NOMO-1 treated with dmso at 0.1 percent for 144 hours (cell line): ENCODE results near the gene STARD13.

Source experiments
- DNase-seq: peaks from one replicate; lab custom pipeline; 2025; ENCODE audit not compliant: unreplicated experiment; lab: John Stamatoyannopoulos, UW

STARD13 gene, protein sequence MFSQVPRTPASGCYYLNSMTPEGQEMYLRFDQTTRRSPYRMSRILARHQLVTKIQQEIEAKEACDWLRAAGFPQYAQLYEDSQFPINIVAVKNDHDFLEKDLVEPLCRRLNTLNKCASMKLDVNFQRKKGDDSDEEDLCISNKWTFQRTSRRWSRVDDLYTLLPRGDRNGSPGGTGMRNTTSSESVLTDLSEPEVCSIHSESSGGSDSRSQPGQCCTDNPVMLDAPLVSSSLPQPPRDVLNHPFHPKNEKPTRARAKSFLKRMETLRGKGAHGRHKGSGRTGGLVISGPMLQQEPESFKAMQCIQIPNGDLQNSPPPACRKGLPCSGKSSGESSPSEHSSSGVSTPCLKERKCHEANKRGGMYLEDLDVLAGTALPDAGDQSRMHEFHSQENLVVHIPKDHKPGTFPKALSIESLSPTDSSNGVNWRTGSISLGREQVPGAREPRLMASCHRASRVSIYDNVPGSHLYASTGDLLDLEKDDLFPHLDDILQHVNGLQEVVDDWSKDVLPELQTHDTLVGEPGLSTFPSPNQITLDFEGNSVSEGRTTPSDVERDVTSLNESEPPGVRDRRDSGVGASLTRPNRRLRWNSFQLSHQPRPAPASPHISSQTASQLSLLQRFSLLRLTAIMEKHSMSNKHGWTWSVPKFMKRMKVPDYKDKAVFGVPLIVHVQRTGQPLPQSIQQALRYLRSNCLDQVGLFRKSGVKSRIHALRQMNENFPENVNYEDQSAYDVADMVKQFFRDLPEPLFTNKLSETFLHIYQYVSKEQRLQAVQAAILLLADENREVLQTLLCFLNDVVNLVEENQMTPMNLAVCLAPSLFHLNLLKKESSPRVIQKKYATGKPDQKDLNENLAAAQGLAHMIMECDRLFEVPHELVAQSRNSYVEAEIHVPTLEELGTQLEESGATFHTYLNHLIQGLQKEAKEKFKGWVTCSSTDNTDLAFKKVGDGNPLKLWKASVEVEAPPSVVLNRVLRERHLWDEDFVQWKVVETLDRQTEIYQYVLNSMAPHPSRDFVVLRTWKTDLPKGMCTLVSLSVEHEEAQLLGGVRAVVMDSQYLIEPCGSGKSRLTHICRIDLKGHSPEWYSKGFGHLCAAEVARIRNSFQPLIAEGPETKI

DNA sequence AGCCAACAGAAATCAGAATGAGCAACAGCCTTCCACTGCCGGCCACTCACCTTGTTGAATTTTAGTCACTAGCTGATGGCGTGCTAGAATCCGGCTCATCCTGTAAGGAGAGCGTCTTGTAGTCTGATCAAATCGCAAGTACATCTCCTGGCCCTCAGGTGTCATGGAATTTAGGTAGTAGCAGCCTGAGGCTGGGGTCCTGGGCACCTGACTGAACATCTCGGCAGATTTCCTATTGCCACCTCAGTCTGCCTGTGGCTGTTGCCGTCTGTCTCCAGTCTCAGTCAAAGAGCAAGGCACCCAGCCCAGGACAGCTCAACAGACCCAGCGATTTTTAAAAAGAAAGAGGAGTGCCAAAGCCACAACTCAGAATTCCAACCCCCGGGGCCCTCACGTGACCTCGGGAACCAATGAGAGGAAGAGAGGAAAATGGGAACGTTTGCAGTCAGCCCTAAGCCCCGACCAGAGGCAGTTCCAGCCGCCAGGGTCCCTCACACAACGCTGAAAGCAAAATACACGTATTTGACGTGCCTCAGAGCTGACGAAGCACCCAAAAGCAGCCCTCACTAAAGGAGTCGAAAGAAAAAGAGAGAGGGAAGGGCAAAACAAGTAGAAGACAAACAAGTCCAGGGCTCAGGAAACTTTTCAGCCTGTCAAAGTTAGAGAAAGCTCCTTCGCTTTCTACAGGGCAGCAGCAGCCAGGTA, at the start of gene STARD13:
TSS of gene STARD13 (minus strand) at position 336 of the 705 bp plus-strand sequence. CDS start at position 219, 117 bp downstream.
- DNase-seq: no peak

DNA sequence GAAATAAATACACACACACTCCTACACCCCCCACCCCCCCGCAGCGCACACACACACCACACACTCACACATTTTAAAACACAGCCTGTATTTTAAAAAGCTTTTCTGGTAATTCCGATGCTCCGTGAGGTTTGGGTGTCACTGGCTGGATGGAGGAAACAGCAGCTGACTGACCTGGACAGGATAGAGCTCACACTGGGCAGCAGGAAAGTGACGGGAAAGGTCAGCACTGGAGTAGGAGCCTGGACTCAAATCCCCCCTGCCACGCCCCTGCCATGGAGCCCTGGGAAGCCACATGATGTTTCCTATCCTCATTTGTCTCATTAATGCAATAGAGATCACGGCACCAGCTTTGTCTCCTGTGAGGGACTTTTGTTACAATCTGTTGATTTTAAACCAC, 49.3 kb upstream of the STARD13 start:
- no peak for DNase-seq

DNA sequence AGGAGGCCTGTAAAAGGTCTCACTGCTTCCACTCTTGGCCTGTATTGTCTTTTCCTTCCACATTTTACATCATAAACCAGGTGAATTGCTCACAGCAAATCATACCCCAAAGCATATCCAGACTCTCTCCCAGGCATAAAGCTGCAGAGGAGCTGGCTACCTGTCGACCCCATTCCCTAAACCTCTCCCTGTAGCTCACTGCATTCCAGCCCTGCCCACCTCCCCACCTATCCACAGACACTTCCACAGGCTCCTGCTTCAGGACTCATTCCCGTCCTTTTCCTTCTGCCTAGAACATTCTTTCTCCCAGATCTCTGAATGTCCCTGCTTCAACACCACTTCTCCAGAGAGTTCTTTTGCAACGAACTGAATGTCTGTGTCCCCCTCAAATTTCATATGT, 46.4 kb upstream of the STARD13 start:
- no peak for DNase-seq

DNA sequence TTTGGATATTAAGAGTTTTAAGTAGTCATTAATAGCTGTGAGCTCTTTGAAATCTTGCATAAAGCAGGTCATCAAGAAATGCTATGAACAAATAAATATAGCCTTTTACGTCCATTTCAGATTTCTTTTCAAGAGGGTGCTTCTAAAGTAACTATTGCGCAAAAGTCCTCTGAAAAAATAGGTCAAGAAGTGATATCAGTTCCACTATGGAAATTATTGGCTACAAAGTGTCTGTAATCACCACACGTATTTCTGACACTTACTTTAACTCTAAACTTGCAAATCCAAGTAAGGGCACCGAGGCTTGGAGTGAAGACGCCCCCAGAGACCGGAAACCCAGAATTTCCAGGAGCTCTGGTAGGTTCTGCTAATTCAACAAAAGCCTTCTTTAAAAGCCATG, 44.9 kb upstream of the STARD13 start:
- DNase-seq: no peak

DNA sequence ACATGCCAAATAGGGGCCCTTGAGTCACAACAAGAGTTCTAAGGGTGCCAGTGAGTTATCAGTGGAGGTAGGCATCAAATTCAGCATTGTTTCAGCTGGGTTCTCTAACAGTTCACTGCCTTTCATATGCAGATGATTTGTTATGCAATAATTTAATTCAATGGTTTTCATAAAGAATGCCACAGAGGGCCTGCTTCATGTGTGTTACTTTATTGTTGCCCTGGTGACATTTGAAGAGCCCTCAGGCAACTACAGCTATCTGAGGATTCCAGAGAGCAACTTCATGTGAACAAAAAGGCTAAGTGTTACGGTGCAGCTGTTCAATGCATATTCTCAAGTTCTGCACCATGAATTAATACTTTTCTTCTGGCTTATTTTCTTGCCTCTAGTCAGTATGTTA, 43.1 kb upstream of the STARD13 start:
- DNase-seq: no peak

DNA sequence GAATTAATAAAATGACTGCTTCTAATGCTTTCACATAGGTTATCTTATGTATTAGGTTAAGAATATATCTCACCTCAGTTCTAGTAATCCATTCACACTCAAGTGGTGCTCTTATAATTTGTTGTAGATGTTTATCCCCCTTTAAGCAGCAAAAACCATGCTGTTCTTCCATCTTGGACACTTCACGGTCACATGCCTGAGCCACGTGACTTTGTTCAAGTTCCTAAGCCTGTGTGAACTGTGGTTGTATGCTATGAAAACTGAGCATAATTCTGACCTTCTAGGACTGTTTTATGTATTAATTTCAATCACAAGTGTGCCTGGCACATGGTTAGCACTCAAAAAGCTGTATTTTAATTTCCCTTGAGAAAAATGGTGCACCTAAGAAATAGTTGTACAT, 41.2 kb upstream of the STARD13 start:
- no peak for DNase-seq

DNA sequence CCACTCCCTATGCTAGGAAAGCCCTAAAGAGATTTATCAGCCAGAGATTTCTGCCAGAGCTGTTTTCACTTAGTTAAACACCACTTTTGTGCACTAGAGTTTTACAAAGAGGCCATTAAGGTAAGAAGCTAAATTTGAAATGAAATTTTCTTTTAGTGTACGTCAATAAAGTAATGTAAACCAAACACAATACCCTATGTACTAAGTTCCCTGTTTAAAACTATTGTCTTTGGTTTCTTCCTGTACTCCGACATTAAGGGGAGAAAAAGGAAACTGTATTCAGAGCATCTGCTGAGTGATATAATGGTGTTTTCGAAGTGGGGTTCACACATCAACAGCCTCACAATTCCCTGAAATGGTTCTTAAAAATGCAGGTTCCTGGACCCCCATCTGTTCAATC, 40.7 kb upstream of the STARD13 start:
- no peak for DNase-seq

DNA sequence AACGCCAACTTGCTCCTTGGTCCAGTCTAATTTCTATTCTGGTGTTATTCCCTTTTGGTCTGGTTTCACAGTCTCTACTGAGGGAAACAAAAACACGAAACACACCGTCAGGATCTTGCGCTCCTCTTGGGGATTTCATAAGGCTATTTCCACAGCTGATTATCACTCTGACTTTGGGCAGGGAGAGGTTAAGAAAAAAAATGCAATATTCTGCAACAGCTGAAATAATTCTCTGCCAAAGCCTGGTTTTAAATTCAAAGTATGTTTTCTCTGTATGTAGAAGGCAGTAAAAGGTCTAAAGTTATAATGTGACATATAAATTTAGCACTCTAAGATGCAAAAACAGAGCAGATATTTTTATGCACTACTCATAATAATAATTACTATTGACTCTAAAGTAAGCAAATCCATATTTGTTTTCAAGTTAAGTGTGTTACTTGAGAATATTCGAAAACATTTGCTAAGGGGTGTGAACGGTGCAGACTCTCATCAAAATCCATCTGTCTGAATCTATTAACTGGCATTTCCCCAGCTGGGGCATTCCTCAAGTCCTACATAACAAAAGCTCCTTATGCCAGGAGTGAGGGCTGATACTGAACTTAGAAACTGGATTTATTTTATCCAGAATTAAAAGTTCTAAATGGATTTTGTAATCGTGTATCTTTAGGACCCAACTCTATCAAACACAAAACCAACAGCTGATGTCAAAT, 38.4 kb upstream of the STARD13 start:
- no peak for DNase-seq

DNA sequence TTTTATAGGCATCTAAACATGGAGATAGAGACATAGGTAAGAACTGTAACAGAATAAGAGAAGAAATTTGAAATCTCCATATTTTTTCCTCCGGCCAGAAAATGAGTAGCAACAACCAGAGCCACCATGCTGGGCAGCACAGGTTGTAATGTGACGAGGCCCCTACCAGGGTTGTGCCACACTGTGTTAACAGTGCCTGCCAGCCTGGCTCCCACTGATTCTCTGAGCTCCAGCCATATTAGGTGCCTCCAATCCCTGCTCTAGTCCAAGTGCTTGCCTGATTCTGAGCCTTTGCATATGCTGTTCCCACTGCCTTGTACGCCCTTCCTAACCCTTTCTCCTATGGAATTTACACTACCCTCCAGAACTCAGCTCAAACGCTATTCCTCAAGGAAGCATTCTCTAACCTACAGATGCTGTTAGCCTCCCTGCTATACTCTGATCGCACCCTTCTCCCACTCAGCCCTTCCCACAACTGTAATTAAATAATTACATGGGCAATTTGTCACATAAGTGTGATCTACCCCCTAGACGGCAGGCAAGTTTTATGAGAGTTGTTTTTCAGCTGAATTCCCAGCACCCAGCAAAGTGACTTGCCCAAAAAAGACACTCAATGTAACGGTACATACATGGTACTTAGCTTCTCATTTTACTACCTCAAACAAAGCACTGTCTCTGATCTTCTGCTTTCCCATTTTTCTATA, 37.6 kb upstream of the STARD13 start:
- no peak for DNase-seq

DNA sequence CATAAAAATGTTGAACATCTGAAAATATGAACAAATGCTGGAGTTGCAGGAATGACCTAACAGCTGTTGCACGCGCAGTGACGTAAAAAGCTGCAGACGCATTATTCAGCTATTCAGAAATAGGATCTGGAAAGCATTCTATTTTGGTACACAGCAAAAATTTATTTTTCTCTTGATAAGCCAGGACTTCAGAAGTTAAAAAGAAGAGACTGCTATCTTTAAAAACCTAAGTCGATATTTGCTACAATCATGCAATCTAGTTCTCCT, 36.9 kb upstream of the STARD13 start:
- no peak for DNase-seq

DNA sequence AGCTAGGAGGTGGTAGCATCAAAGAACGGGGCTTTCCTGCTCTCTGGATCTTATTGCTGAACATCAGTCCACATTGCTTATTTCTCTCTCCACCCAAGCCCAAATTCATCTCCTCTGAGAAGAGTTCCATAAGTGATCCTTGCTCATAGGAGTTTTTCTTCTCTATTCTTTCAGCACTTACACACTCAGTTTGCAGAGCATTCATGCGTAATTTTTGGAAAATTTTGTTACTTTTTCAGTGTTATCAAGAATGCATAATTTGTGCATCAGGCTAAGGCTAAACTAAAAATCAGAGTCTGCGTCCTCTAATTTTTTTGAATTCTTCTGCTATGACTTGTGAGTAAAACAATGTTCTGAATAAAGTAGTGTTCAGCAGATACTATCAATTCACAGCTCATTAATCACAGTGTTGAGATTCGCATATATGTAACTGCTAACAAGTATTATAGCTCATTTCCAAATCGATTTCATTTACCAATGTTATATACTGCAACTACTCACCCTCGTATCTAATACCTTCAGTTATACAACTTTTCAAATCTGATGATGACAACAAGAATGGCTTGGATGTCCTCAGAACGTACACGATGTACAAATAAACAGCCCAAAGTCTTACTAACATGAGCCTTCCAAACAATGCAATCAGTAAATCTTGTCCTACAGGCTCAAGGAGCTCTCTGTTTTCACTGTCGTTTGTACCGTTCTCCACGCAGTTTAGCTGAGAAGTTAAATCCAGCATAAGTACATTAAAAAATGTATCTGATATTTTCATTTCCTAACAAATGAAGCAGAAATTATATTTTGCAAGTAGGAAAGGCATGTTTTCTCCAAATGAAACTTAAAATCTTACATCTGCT, 36.4 kb upstream of the STARD13 start:
- no peak for DNase-seq

DNA sequence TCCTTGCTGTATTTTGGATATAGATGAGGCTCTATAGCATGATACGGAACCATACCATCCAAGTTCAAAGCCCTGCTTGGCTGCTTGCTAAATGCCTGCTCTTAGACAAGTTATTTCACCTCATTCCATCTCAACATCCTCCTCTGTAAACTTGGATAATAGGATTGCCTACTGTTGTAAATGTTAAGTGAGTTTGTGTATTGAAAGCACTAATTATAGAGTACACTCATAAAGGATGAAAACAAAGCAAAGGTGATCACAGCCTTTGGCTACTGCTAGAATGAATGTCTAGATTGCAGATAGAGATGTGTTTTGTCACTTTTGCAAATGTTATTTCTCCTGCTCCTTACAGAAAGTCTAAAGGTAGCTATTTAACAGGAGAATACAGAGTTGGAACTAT, 34.3 kb upstream of the STARD13 start:
- no peak for DNase-seq

DNA sequence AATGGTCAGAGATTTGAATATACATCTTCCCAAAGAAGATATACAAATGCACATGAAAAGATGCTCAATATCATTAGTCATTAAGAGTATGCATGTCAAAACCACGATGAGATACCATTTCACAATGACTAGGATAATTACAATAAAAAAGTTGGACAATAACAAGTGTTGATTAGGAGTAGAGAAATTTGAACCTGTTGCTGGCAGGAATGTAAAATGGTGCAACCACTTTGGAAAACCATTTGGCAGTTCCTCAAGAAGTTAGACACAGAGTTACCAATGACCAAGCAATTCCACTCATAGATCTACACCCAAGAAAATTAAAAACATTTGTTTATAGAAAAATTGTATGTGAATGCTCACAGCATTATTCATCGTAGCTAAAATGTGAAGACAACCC, 33.2 kb upstream of the STARD13 start:
- no peak for DNase-seq

DNA sequence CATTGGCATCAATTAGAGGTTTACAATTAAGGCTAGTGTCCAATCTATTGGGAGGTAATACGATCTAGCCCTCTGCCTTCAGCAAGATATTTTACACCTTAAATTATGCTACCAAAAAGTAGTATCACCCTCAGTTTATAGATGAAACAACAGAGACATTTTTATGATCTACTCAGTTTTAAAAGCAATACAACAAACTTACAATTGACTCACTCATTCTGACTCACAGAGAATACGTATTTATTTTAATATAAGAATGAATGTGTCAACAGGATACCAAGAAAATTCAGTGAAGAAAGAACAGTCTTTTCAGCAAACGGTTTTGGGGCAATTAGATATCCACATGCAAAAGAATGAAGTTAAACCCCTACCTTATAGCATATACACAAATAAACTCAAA, 32.5 kb upstream of the STARD13 start:
- DNase-seq: no peak

DNA sequence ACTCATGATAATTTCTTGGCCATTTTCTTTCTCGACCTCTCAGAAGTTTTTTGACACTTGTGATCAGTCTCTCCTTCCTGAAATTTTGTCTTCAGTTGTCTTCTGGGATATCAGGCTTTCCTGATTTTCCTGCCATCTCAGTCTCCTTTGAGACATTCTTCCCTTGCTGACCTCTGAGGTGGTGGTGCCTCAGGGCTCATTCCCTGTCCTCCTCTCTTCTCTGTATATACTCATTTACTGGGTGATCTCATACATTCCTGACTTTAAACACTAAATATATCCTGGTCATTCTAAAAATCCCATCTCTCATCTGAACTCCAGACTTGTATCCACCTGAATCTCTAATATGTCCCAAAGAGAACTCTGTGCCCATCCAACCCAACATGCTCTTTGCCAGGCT, 31.3 kb upstream of the STARD13 start:
- DNase-seq: no peak

DNA sequence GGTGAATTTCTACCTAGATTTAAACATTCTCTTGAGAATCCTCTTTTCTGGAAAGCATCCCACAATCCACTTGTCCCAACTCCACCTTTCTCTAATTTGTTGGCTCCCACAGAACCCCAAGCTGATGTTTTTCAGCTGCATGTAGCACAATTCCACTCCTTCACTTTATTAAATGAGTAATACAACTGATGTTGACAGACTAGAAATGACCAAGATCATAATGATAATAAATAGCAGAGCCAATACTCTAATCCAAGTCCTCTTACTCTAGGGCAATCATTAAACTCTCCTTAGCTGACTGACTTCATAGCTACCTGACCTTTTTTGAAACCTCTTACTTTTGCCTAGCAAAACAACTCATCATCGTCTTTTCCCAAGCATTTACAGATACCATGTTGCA, 27.9 kb upstream of the STARD13 start:
- no peak for DNase-seq

DNA sequence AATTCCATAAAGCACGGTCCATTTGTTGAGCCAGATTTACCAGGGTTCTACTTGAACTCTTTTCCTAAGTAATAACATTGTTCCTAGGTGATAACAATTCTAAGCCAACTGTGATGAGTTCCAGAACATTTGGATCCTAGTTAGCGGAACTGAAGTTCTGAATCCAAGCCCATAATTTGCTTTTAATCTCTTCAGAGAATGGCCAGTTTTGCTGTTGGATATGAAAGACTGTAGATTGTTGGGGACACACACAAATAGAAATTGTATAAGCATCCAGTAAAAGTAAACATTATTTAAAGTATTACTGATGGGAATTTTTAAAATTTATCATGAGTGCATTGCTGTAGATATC, 27.3 kb upstream of the STARD13 start:
- DNase-seq: no peak

DNA sequence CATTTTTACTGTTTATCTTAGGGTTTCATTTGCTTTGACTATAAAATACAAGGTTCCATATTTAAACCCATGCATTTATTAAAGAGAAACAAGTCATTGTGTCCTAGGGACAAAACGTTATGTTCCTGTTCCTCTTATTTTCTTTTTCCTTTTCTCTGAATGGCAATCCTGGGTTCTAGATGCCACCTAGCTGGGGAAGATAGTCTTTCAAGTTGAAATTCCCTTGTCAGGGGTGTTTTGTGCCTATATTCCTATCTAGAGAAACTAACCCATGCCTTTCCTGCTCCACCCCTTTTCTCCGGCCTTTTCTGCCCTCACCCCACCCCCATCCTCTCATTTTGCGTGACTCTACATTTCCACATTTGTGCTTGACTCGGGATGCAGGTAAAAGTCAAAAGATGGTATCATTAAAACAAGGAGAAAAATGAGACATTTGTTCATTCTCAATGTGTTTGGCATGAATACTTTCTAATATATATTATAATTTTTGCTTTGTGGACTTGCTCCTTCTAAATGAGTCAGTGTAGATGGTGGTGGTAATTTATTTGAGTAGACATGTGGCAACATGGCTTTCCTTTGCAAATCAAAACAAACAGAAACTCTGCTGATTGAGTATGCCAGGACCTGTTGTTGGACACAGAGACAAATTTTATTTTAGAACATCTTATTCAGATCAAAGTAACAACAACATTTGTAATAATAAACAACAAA, 26.8 kb upstream of the STARD13 start:
- DNase-seq: no peak

DNA sequence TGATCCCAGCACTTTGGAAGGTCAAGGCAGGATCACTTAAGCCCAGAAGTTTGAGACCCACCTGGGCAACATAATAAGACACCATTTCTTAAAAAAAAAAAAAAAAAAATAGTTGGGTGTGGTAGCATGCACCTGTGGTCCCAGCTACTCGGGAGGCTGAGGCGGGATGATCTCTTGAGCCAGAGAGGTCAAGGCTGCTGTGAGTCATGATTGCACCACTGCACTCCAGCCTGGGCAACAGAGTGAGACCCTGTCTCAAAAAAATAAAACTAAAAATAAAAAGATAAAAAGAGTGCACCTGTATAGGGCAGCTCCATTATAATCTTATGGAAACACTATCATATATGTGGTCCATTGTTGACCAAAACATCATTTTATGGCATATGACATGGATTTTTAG, 25.5 kb upstream of the STARD13 start:
- no peak for DNase-seq
